Measurements from ENCODE around the gene PTPN22.

GRCh38 chr1:113856401-113856790 lies 15.1 kb downstream of the PTPN22 start:
- no peak for TF ChIP-seq CTCF (IDR thresholded peaks at IDR 0.05; ENCODE audit: low read depth, low read length)
- no peak for TF ChIP-seq EZH2phosphoT487 (IDR thresholded peaks at IDR 0.05; ENCODE audit: low read depth)
